GM19023 (cell line): ENCODE measurements around the gene HMG20A.
"Not testable (repeated sequence)": the region's sequence is repeated elsewhere in the genome, so short reads cannot be mapped to it uniquely, and the experiment has no call there.

Source experiments
- ATAC-seq: cut with Tn5 transposase; IDR thresholded peaks from one replicate; pipeline ENCODE4 v1.9.1; 2021; ENCODE audit warnings: mild to moderate bottlenecking, moderate library complexity; ENCODE audit not compliant: unreplicated experiment

The HMG20A gene

DNA sequence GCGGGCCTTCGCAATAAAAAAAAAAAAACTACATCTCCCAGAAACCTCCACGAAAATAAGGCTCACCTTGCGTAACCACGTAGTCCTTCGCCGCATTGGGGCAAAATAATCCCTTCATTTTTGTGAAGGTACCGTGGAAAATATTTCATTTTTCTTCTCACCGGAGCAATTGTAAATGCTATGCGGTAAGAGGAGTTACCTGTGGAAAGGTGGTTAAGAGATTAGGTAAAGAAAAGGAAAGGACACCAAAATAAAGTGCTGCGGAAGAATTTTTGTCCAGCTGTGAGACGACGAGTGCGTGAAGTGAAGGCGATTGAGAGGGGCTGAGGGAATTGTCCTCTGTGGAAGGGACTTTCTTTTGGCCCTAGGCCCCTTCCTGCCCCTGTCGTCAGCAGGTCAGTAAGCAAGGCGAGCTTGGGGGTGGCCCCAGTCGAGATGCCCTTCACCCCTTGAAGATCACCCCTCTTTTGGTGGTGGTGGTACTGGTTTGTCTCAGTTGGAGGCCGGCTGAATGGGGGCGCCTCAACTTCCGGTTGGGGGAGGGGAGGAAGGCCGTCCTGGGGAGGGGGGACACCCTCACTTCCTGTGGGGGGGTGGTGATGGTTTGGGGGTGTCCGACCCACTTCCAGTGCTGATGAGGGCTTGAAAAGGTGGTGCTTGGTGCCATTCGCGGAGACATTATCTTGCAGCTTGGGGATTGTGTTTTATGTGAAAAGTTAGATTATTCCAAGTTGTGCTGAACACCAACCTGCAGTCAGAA lies at the start of gene HMG20A:
Gene HMG20A (plus strand): TSS at position 279 of the 760 bp plus-strand sequence. CDS start 37,520 bp downstream, outside the sequence.
- ATAC-seq = peak; percentile 37

DNA sequence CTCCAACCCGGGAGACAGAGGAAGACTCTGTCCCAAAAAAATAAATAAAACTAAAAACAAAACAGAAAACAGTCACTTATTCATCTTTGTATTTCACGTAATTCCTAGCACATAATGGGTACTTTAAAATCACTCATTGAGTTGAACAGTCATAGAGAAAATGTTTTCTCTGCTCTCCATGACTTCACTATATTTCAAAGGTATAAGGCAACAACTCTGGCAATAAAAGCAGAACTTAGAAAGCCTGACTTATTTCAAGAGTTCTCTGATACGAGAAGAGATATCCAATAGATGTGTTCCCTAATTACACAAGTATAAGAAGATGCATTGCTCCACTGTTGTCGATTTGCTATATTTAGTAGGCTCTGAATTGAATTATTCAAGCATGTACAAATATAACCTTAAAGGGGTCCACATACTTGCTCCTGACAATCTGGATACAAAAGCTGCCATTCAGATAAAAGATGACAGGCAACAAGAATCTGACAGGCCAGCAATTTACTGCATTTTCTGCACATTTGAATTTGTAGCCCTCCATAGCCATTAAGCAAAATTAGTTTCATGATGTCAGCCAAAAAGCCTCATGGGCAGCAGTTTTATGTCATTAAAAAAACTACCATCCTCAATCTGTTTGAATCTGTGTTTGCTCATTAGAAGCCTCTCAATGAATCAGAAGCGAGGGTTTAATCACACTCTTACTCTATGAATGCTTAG lies 48.7 kb upstream of the HMG20A start:
- ATAC-seq = no peak

DNA sequence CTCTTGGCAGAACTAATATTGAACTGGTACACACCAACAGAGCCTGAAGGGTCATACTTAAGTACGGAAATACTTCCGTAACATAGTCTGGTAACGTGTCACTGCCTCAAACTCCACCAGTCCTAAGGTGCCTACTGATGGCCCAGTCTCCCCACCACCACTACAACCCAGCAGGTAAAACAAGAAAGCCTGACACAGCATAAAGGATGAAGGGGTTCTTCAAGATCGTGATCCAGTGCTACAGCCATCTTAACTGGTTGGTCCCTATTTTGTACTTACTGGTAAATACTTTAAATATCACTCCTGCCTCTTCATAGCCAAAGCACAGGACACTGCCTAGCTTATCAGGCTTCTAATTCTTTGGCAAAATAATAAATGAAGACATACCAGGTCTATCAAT lies 47.2 kb upstream of the HMG20A start:
- ATAC-seq = no peak

DNA sequence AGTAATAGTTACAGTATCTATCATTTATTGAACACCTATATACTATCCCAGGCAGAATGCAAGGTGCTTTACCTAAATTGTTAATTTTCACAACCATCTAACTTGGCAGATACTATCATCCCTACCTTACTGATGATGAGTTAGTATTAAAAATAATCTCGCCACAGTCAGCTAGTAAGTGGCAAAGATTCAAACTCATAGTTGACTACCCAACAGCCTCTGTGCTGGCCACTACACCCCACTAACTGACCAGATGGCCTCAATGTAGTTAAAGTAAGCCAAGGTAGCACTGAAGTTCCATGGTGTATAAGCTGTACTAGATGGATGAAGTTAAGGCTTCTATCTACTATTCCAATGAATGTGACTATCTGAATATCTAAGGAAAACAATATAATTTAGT lies 45.6 kb upstream of the HMG20A start:
- ATAC-seq = no peak

DNA sequence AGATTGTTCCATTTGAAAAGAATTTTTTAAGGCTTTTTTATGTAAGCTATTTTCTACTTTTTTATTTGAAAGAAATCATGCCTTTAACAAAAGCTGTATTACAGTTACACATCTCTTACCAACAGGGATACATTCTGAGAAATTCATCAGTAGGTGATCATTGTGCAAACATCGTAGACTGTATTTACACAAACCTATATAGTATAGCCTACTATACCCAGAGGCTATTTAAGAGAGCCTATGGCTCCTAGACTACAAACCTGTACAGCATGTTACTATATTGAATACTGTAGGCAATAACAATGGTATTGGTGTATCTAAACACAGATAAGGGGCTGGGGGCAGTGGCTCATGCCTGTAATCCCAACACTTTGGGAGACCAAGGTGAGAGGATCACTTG lies 43.9 kb upstream of the HMG20A start:
- ATAC-seq = no peak

DNA sequence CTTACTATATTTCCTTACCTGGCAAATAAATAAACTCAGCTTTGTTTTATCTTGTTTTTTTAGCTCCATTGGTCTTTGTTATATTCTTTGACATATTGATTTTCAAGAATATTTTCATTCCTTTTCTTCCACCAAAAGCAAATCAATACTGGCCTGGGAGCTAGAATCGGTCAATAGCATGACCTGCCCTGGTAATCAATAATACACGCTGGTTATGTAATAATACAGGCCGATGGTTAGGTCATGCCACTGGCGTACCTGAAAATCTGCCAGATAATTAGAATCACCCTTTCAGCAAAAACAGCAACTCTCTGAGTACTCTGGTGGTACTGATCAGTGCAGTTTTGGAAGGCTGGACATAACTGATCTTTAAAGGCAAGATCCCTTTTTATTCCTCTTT lies 40.7 kb upstream of the HMG20A start:
- no peak for ATAC-seq

DNA sequence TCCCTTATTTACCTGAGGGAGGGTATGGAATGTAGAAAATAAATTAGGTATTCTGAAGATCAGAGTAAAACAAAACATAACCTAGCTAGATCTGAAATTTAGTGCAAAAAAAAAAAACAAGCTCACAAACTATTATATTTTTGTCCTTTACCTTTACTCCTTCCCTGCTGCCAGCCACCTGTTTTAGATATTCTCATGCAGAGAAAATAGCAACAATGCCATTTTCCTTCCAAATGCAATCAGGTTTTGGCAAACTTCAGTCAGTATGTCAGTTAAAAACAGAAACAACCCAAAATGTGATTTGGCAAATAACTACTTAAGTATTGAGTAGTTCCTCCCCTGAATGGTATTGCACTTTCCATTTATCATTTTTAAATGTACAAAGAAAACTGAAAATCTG lies 36.6 kb upstream of the HMG20A start:
- no peak for ATAC-seq

DNA sequence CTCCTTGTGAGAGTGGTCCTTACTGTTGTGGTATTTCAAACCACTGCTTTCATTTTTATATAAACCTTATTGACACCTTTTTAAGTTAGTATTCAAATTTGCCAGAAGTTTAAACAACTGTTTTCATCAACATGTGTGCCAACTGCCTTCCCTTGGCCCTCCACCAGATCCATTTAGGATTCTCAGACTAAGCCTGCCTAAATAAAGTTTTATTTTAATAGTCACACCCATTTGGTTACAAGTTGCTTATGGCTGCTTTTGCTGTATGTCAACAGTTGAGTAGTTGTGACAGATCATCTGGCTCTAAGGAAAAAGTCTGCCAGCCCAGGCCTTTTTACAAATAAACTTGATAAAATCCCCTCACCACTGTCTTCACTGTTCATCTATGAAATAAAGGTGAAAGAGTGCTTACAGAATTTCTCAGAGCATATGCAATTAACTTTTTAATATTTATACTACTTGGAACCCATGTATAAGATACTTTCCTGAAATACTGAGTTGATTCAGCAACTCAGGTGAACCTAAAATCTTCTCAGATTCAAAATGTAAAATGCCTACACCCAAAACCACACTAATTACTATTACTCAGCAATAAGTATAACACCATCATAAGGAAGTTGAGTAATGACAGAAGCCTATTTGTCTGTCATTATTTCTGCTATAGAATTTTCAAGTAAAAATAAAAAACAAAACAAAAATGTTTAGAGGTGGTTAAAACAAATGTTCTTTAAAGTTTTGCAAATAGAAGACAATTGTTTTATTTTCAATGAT lies 35.9 kb upstream of the HMG20A start:
- no peak for ATAC-seq

DNA sequence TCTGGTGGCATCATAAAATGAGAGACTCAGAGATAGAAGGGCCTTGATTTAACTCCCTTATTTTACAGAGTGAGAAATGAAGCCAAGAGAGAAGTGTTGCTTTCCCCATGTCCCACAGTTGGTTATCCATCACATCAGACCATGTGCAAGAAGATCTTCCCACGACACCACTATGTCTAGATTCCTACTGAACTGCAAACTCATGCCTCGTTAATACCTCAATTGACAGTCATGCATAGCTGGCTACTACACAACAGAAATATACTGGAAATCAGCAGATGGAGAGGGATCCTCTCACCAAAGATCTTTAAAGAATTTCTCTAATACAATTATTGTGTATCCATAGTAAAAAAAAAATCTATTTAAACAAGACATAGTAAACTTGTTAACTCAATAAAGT lies 34.1 kb upstream of the HMG20A start:
- ATAC-seq = no peak

DNA sequence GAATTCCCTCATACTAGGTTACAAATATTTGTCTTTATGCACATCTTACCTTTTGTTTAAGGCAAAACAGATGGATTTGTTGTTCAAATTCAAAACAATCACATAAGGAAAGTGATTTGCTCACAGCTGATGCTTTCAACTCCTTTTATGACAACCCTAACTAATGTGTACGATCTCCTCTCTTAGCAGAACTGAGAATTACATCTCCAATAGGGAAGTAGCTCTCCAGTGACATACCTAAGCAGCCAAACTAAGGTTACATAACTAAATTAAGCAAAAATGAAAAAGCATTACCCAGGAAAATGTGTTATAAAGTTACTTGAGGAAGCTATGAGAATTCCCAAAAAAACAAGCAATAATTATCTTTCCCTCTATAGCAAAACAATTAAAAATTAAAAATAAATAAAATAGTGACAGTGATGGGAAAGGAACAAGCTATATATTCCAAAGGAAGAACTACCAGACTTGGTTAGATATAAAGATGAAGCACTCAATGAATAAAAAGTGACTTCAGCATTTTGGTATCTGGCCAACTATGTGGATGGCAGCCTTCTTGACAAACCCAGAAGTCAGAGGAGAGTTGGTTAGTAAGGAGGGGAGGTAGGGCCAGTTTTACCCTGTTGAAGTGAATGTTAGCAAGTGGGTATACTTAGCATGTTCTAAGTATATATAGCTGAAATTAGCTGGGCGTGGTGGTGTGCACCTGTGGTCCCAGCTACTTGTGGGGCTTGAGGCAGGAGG lies 33.2 kb upstream of the HMG20A start:
- no peak for ATAC-seq

DNA sequence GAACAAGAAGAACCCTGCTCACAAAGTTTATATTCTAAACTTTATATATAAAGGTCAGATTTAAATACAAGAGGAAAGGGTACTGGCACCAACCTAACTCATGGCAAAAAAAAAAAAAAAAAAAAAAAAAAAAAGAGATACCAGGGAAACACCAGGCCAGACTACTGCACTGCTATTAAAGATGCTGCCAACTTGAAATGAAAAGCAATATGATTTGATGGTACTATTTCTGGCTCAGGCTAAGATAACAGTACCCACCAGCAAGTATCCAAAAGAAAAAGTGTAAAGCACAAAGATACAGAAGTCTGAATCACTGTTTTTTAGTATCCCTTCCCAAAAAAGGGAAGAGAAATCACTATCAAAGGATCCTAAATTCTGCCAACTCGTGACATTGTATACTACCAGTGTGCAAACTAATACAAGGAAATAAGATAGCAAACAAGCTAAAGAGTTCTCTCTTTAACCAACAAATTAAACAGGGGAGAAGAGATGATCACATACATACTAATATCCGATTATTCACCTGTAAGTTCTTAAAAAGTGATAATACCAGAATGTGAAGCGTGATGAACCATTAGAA lies 29.2 kb upstream of the HMG20A start:
- ATAC-seq = no peak

DNA sequence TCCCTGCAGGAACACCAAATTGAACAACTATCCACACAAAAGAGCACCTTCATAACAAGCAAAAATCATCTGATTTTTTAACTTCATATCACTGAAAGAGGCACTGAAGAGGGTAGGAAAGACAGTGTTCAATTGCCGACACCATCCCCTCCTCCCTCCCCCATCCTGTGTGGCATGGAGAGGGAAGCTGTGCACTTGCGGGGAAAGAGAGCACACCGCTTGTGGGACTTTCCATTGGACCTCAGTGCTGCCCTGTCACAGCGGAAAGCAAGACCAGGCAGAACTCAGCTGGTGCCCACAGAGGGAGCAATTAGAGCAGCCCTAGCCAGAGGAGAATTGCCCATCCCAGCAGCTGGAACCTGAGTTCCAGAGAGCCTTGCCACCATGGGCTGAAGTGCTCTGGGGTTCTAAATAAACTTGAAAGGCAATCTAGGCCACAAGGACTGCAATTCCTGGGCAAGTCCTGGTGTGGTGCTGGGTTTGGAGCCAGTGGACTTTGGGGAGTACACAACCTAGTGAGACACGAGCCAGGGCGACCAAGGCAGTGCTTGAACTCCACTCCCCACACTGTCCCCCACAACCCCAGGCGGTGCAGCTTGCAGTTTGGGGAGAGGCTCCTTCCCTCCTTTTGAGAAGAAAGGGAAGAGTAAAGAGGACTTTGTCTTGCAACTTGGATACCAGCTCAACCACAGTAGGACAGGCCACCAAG lies 27.8 kb upstream of the HMG20A start:
- no peak for ATAC-seq

DNA sequence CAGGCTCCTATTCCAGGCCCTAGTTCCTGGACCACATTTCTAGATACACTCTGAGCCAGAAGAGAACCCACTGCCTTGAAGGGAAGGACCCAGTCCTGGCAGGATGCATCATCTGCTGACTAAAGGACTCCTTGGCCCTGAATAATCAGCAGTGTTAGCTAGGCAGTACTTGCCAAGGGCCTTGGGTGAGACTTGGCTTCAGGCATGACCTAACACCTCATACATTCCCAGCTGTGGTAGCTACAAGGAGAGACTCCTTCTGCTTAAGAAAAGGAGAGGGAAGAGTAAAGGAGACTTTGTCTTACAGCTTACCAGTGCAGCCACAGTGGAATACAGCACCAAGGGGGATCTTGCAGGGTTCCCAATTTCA lies 27.2 kb upstream of the HMG20A start:
- no peak for ATAC-seq

DNA sequence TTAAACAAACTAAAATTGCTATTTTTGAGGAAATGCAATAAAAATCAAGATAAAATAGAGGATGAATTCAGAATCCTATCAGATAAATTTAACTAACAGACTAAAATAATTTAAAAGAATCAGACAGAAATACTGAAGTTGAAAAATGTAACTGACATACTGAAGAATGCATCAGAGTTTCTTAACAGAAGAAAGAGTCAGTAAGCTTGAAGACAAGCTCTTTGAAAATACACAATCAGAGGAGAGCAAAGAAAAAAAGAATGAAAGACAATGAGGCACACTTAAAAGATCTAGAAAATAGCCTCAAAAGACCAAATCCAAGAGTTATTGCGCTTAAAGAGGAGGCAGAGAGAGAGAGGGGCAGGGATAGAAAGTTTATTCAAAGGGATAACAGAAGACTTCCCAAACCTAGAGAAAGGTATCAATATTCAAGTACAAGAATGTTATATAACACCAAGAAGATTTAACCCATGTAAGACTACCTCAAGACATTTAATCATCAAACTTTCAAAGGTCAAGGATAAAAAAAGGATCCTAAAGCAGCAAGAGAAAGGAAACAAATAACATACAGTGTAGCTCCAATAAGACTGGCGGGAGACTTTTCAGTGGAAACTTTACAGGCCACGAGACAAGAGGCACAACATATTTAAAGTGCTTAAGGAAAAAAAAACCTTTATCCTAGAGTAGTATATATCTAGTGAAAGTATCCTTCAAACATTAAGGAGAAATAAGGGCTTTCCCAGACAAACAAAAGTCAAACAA lies 25.5 kb upstream of the HMG20A start:
- no peak for ATAC-seq

DNA sequence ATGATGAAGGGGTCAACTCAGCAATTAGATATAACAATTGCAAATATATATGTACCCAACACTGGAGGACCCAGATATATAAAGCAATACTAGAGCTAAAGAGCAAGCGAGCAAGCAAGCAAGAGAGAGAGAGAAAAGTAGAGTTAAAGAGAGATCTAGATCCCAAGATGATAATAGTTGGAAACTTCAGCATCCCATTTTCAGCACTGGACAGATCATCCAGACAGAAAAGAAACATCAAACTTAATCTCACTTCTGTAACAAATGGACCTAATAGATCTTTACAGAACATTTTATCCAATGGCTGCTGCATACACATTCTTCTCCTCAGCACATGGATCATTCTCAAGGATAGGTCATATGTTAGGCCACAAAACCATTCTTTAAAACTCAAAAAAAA lies 24.0 kb upstream of the HMG20A start:
- no peak for ATAC-seq

DNA sequence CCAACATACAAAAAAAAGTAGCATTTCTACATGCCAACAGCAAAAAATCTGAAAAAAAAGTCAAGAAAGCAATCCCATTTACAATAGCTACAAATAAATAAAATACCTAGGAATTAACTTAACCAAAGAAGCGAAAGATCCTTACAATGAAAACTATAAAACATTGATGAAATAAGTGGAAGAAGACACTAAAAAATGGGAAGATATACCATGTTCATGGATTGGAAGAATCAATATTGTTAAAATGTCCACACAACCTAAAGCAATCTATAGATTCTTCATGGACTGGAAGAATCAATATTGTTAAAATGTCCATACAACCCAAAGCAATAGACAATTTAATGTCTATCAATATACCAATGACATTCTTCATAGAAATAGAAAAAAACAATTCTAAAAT lies 21.8 kb upstream of the HMG20A start:
- no peak for ATAC-seq

DNA sequence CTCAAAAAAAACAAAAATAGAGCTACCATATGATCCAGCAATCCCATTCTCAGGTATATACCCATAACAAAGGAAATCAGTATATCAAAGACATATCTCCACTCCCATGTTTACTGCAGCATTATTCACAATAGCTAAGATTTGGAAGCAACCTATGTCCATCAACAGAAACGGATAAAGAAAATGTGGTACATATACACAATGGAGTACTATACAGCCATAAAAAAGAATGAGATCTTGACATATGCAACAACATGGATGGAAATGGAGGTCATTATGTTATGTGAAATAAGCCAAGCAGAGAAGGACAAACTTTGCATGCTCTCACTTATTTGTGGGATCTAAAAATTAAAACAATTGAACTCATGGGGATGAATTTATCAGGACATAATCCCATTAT lies 20.4 kb upstream of the HMG20A start:
- no peak for ATAC-seq

DNA sequence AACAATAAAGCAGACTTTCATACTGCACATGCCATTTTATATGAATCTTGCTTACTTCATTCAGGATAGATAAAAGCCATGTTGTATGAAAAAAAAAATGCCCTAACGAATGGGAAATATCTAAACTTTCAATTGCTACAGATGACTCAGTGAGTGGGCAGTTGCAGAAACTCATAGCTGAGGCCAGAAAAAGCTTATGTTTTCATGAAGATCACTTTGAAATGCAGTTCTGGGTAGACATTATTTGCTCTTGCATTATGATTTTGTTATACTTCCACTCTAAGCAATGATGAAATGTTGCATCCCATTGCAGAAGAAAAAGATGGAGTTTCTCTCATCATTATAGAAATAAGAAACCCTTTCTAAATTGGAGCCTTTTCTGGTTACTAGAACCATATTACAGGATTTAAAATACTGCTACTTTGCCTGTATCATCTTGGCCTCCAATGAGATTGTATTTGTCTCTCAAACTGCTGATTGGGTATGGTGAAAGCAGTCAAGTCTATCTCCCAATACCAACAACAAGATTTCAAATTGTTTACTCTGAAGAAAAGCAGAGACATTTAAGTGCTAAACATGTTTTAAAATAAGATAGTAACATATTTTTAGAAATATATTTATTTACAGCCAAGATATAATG lies 17.8 kb upstream of the HMG20A start:
- ATAC-seq = no peak

DNA sequence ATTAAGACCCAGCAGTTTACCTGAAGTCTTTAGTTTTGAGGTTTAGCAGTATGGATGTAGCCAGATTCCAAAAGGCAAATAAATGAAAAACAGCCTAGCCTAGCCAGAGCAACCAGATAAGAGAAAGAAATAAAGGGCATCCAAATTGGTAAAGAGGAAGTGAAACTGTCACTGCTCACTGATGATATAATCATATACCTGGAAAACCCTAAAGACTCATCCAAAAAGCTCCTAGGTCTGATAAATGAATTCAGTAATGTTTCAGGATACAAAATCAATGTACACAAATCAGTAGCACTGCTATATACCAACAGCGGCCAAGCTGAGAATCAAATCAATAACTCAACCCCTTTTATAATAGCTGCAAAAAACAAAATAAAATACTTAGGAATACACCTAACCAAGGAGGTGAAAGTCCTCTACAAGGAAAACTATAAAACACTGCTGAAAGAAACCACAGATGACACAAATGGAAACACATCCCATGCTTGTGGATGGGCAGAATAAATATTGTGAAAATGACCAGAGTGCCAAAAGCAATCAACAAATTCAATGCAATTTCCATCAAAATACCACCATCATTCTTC lies 14.4 kb upstream of the HMG20A start:
- ATAC-seq = not testable (repeated sequence)
